NT2/D1 (cell line): ENCODE measurements around the gene STRBP.

ENCODE experiments used
- SUZ12 ChIP-seq: IDR thresholded peaks from 2 replicates; pipeline ENCODE4 v1.6.1; 2011; ENCODE audit not compliant: insufficient read length, insufficient read depth; ENCODE audit errors: extremely low read depth
- YY1 ChIP-seq: IDR thresholded peaks from 2 replicates; pipeline ENCODE4 v1.6.1; 2011; ENCODE audit not compliant: insufficient read length, insufficient read depth
- ZNF274 ChIP-seq: IDR thresholded peaks from 2 replicates; pipeline ENCODE4 v1.6.1; 2011; ENCODE audit warnings: mild to moderate bottlenecking, low read depth, low read length

DNA sequence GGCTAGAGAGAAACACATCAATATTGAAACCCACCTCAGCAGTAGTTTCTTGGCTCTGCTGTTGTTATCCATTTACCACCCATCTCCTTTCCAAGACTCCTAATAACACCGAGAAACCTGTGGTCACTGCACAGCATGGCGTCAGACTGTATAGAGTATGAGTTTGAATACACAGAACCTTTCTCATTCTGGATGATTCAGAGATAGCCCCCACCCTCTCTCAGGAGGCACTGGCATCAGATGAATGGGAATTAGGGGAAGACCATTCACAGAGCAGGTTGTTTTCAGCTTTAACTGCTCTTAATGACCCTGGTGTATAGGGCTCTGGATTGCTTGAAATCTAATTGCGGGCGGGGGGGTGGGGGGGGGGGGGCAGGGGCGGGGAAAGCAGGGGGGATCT lies 148.3 kb downstream of the STRBP start:
- TF ChIP-seq ZNF274 = no peak
- no peak for TF ChIP-seq YY1
- TF ChIP-seq SUZ12 = no peak
